Endothelial cell of umbilical vein (primary cell): ENCODE results near the gene F3. TPM values are rescaled to one million over a fixed set of nuclear protein-coding genes. Genes with fewer than 3 reads are reported as not detected.

Experiments
- BruUV-seq: library from RNA; stranded (reverse); fragments of 400-500 nt; replicated peaks from 2 replicates; lab custom pipeline; 2021; lab: Mats Ljungman, UMichigan
- CTCF ChIA-PET: fragments of 300-600, 350-600 bp; sonication (Branson Sonifier 250); formaldehyde crosslinking; loops from one replicate; lab custom pipeline; 2021; ENCODE audit warnings: antibody characterized with exemption, inconsistent platforms; lab: Charles Lee
- POLR2A ChIA-PET: fragments of 300-600, 350-600 bp; sonication (Branson Sonifier 250); formaldehyde crosslinking; loops from one replicate; lab custom pipeline; 2021; ENCODE audit warnings: antibody characterized with exemption, inconsistent platforms; lab: Charles Lee
- DNase-seq: peaks from one replicate; pipeline ENCODE4 v3.0.0-alpha.2; 2011; ENCODE audit warnings: low read depth, low spot score
- FAIRE-seq: peaks from 2 replicates; lab custom pipeline; 2011; peaks lifted over from hg19 to GRCh38; lab: Jason Lieb, UNC
- H2AFZ ChIP-seq: 2 replicates; pipeline ENCODE4 v1.6.0; 2012; ENCODE audit warnings: low read depth, low read length, control low read depth, inconsistent platforms
- H3K27ac ChIP-seq: 2 replicates; pipeline ENCODE4 v1.5.1; 2011; ENCODE audit warnings: low read depth, mild to moderate bottlenecking, control low read depth, low read length, moderate library complexity; ENCODE audit not compliant: insufficient read depth
- H3K27me3 ChIP-seq, 2 experiments: 2 replicates each; pipeline versions ENCODE4 v1.6.0 to v1.6.1; 2011; ENCODE audit warnings: low read length in 2 of 2, mixed read lengths in 1 of 2; ENCODE audit not compliant: control insufficient read depth in 2 of 2, insufficient read depth in 2 of 2
- H3K36me3 ChIP-seq, 2 experiments: 2 replicates in 1 of 2; 3 replicates in 1 of 2; pipeline ENCODE4 v1.5.1; 2011; ENCODE audit warnings: low read length in 2 of 2, mild to moderate bottlenecking in 1 of 2, moderate library complexity in 1 of 2; ENCODE audit not compliant: control insufficient read depth in 2 of 2, insufficient read depth in 2 of 2; ENCODE audit errors: extremely low read depth in 1 of 2
- H3K4me1 ChIP-seq: 3 replicates; pipeline ENCODE4 v1.5.1; 2011; ENCODE audit warnings: mild to moderate bottlenecking, low read length; ENCODE audit not compliant: control insufficient read depth, insufficient read depth; ENCODE audit errors: extremely low read depth
- H3K4me2 ChIP-seq: 2 replicates; pipeline ENCODE4 v1.6.1; 2011; ENCODE audit warnings: low read length, control low read depth, mixed read lengths; ENCODE audit not compliant: insufficient read depth
- H3K4me3 ChIP-seq, 3 experiments: fragments of 200-600 bp in 1 of 3; sonication (generic), shearing (Covaris generic) in 1 of 3; replicated peaks in 1 of 3; 2 replicates each; pipeline ENCODE4 v1.5.1; 2011 to 2016; ENCODE audit warnings: control low read depth in 3 of 3, low read length in 3 of 3, mild to moderate bottlenecking in 2 of 3, inconsistent platforms in 1 of 3, low read depth in 1 of 3, moderate library complexity in 1 of 3; ENCODE audit not compliant: insufficient read depth in 1 of 3
- H3K79me2 ChIP-seq: 2 replicates; pipeline ENCODE4 v1.6.0; 2012; ENCODE audit warnings: low read length, inconsistent platforms; ENCODE audit not compliant: control insufficient read depth, insufficient read depth
- H3K9ac ChIP-seq: replicated peaks from 2 replicates; pipeline ENCODE3; 2011; ENCODE audit warnings: low read length, control low read depth; ENCODE audit not compliant: insufficient read depth; ENCODE audit errors: extremely low read depth
- H3K9me1 ChIP-seq: replicated peaks from 3 replicates; pipeline ENCODE4 v1.6.0; 2011; ENCODE audit warnings: mild to moderate bottlenecking, low read length; ENCODE audit not compliant: control insufficient read depth, insufficient read depth; ENCODE audit errors: extremely low read depth
- H3K9me3 ChIP-seq: replicated peaks from 2 replicates; pipeline ENCODE4 v1.5.1; 2012; ENCODE audit warnings: low read length, inconsistent platforms; ENCODE audit not compliant: control insufficient read depth, insufficient read depth
- H4K20me1 ChIP-seq: replicated peaks from 2 replicates; pipeline ENCODE3; 2011; ENCODE audit warnings: mild to moderate bottlenecking, low read length; ENCODE audit not compliant: control insufficient read depth, insufficient read depth; ENCODE audit errors: extremely low read depth
- CTCF ChIP-seq, 2 donors: IDR thresholded peaks; 1 replicate in 1 of 2; 2 replicates in 1 of 2; pipeline ENCODE4 v1.5.1; 2011; ENCODE audit warnings: low read length in 2 of 2, mild to moderate bottlenecking in 2 of 2, moderate library complexity in 2 of 2, control low read depth in 1 of 2, inconsistent platforms in 1 of 2, low read depth in 1 of 2; ENCODE audit not compliant: insufficient read depth in 1 of 2; ENCODE audit errors: extremely low read depth in 1 of 2
- EZH2 ChIP-seq: IDR thresholded peaks from 2 replicates; pipeline ENCODE4 v1.6.1; 2012; ENCODE audit warnings: borderline replicate concordance, low read depth, mild to moderate bottlenecking, moderate library complexity, low read length, inconsistent platforms; ENCODE audit not compliant: severe bottlenecking
- FOS ChIP-seq: IDR thresholded peaks from 2 replicates; pipeline ENCODE4 v1.6.1; 2011; ENCODE audit warnings: mild to moderate bottlenecking, low read length, moderate library complexity, borderline replicate concordance; ENCODE audit not compliant: insufficient read depth
- GATA2 ChIP-seq: IDR thresholded peaks from 2 replicates; pipeline ENCODE4 v1.7.0; 2011; ENCODE audit warnings: low read depth, mild to moderate bottlenecking, moderate library complexity, mixed read lengths, low read length; ENCODE audit not compliant: insufficient read length, insufficient read depth
- JUN ChIP-seq: IDR thresholded peaks from 2 replicates; pipeline ENCODE4 v1.6.1; 2011; ENCODE audit warnings: borderline replicate concordance, low read depth; ENCODE audit not compliant: insufficient read length, insufficient read depth
- MYC ChIP-seq: IDR thresholded peaks from one replicate; pipeline ENCODE4 v1.6.1; 2011; ENCODE audit warnings: mild to moderate bottlenecking, low read depth, low read length
- POLR2A ChIP-seq: IDR thresholded peaks from 2 replicates; pipeline ENCODE4 v1.6.1; 2012; ENCODE audit warnings: low read depth, mild to moderate bottlenecking, control low read depth, low read length
- POLR2AphosphoS5 ChIP-seq: IDR thresholded peaks from 2 replicates; pipeline ENCODE4 v1.6.1; 2012; ENCODE audit warnings: low read depth, mild to moderate bottlenecking, control low read depth, low read length, moderate library complexity; ENCODE audit not compliant: insufficient read depth
- dilution Hi-C: fragments of 300-500 bp; cut with MboI; formaldehyde crosslinking; loops from one replicate; pipeline ENCODE4 v1.15.0; 2019; ENCODE audit warnings: low sequenced_read_pairs; ENCODE audit not compliant: extremely low pct_ligation_motif_present
- intact Hi-C: fragments of 100-400 bp; cut with micrococcal nuclease; formaldehyde crosslinking; loops from one replicate; pipeline ENCODE4 v1.10.0; 2022
- polyA plus RNA-seq, 4 experiments: library from polyadenylated mRNA; depleted of rRNA in 3 of 4; stranded (reverse) in 3 of 4; unstranded in 1 of 4; fragments of >200 nt; gene quantifications; 2 replicates each; pipeline versions ENCODE4 v1.2.1 to v1.2.3, GENCODE V29; 2011 to 2012; ENCODE audit warnings: missing spikeins in 1 of 4
- total RNA-seq: library from RNA; stranded (reverse); gene quantifications from 2 replicates; pipeline ENCODE4 v1.2.3, GENCODE V29; 2021
- TF ChIP-seq, protein P1 (sequence below): IDR thresholded peaks from 2 replicates; pipeline ENCODE4 v1.6.1; 2011; ENCODE audit not compliant: insufficient read depth, insufficient read length

The F3 gene
- total and polyA plus RNA-seq, 2 donors (not counting 3 experiments of a cell fraction or from before 2014, with no cell fraction given), result 1.2 to 2.3 TPM

DNA sequence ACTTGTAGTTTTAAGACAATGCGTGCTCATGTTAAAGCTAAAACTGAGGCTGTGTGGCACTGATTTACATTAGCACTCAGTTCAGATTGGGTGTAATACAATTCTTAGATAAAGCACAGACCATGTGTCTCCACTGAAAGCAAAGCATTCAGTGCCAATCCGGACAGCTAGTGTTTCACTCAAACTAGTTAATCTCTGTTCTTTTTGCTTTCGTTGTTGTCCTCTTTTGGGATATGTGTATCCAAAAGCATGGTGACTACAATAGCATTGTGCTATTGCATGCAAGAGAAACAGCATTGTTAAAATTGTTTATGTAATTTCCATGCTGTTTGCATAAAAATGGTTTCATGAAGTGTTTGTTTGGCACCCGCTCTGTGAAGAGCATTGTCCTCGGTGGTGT, 54.6 kb downstream of the F3 start:
- Histone ChIP-seq H3K27ac (no peak overlapping the region), H3K4me3 (no peak overlapping the region), H3K9me3 (no peaks in the 10 kb centered on the region), H3K4me2 (no peak overlapping the region), H3K36me3 (no peaks in the 10 kb centered on the region), H2AFZ (no peak overlapping the region), H3K79me2 (no peaks in the 10 kb centered on the region), H3K9me1 (no peaks in the 10 kb centered on the region), H3K4me1 (no peaks in the 10 kb centered on the region), H3K9ac (no peak overlapping the region), H3K27me3 (no peaks in the 10 kb centered on the region), H4K20me1 (no peaks in the 10 kb centered on the region)
- no peak for DNase-seq
- no peak for FAIRE-seq
- TF ChIP-seq FOS (no peak), EZH2 (no peak), POLR2A (no peak), JUN (no peak), MYC (no peak), POLR2AphosphoS5 (no peak), CTCF (IDR thresholded peaks at IDR 0.05; ENCODE audit: extremely low read depth in 1 of 2, insufficient read depth in 1 of 2, low read depth in 1 of 2, low read length in 2 of 2) (no peak), GATA2 (no peak)
- TF ChIP-seq, protein P1, sequence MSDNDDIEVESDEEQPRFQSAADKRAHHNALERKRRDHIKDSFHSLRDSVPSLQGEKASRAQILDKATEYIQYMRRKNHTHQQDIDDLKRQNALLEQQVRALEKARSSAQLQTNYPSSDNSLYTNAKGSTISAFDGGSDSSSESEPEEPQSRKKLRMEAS, result no peak
- BruUV-seq, result no TSS peak
- ChIA-PET CTCF (interaction anchor here (1.6 kb wide), 1 partner anchor 556 kb away, joined by 4 read pairs; no protein-coding TSS in a partner anchor), POLR2A (no interaction called here)
- dilution Hi-C loops (no loop called here), intact Hi-C loops (no loop called here)
